Measurements from ENCODE around the gene MUL1.

GRCh38 chr1:20521960-20522861 is 14.3 kb upstream of the MUL1 start:
- TF ChIP-seq, protein P1, sequence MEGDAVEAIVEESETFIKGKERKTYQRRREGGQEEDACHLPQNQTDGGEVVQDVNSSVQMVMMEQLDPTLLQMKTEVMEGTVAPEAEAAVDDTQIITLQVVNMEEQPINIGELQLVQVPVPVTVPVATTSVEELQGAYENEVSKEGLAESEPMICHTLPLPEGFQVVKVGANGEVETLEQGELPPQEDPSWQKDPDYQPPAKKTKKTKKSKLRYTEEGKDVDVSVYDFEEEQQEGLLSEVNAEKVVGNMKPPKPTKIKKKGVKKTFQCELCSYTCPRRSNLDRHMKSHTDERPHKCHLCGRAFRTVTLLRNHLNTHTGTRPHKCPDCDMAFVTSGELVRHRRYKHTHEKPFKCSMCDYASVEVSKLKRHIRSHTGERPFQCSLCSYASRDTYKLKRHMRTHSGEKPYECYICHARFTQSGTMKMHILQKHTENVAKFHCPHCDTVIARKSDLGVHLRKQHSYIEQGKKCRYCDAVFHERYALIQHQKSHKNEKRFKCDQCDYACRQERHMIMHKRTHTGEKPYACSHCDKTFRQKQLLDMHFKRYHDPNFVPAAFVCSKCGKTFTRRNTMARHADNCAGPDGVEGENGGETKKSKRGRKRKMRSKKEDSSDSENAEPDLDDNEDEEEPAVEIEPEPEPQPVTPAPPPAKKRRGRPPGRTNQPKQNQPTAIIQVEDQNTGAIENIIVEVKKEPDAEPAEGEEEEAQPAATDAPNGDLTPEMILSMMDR (IDR thresholded peaks at IDR 0.05): peak; percentile 85 to 94 (median 90)
- no peak for TF ChIP-seq POLR2A (IDR thresholded peaks at IDR 0.05)

Data from testis (tissue), 2 donors.